SK-N-MC (cell line): ENCODE results near the gene RNF144A.

Experiments used
- EZH2 ChIP-seq: fragments of 200-600 bp; sonication (generic); IDR thresholded peaks from one replicate; pipeline ENCODE4 v1.6.1; 2017; ENCODE audit warnings: antibody characterized with exemption
- FOXP2 ChIP-seq: optimal IDR thresholded peaks from 2 replicates; pipeline ENCODE3; 2011; ENCODE audit warnings: mild to moderate bottlenecking, moderate library complexity; ENCODE audit not compliant: insufficient read depth; ENCODE audit errors: extremely low read length, control extremely low read depth
- POLR2AphosphoS5 ChIP-seq: IDR thresholded peaks from 2 replicates; pipeline ENCODE4 v1.6.1; 2012; ENCODE audit warnings: mild to moderate bottlenecking, low read depth, low read length, borderline replicate concordance

GRCh38 chr2:7013471-7014160 lies 96.4 kb downstream of the RNF144A start:
- TF ChIP-seq POLR2AphosphoS5 (no peak), EZH2 (no peak), FOXP2 (no peak)
